ENCODE results near the gene GABRA4. TPM values are rescaled to one million over a fixed set of nuclear protein-coding genes. Genes with fewer than 3 reads are reported as not detected.

GABRA4 gene
- total and polyA plus RNA-seq, 2 donors (not counting 1 experiment from before 2014, with no cell fraction given), result not detected

DNA sequence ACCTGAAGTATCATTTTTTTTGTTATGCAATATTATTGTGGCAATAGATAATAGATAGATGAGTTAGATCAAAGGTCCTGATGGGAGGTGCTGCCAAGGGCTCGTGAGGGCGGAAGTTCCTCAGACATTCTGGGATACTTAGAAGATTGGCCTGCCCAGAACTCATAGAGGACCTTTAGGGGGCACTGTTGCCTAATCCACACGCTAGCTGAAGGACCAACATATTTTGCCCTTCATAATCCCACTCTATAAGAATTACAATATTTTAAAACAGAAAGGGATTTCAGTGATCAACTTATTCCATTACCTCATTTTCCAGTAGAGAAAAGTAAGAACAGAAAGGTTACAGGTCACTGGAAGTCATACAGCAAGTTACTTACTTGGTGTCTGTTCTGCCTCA, 61.4 kb downstream of the GABRA4 start:
- Histone ChIP-seq H3K9ac (ENCODE audit: insufficient read depth, low read length) (no peak overlapping the region), H3K27ac (ENCODE audit: insufficient read depth, low read length) (no peak overlapping the region), H4K20me1 (ENCODE audit: control insufficient read depth, extremely low read depth, insufficient read depth, low read length) (no peaks in the 10 kb centered on the region), H3K27me3 (ENCODE audit: control insufficient read depth, insufficient read depth, low read length) (no peaks in the 10 kb centered on the region), H3K4me1 (ENCODE audit: control insufficient read depth, extremely low read depth, insufficient read depth, low read length) (no peaks in the 10 kb centered on the region), H3K36me3 (ENCODE audit: control insufficient read depth, insufficient read depth, low read length) (no peaks in the 10 kb centered on the region), H2AFZ (ENCODE audit: low read length) (no peak overlapping the region), H3K9me3 (ENCODE audit: control insufficient read depth, insufficient read depth, low read depth, low read length) (no peaks in the 10 kb centered on the region), H3K4me2 (ENCODE audit: extremely low read depth, insufficient read depth, low read length) (no peak overlapping the region), H3K79me2 (ENCODE audit: control insufficient read depth, insufficient read depth, low read length) (no peaks in the 10 kb centered on the region), H3K4me3 (replicated peaks in 1 of 4; ENCODE audit: control extremely low read depth in 1 of 4, insufficient read depth in 1 of 4, low read depth in 3 of 4, low read length in 4 of 4) (no peak overlapping the region)
- peak; percentile 45 to 76 for DNase-seq (ENCODE audit: low read depth in 2 of 2)
- TF ChIP-seq EZH2 (IDR thresholded peaks at IDR 0.05; ENCODE audit: low read length, missing control alignments), result no peak
- TF ChIP-seq, protein P1, sequence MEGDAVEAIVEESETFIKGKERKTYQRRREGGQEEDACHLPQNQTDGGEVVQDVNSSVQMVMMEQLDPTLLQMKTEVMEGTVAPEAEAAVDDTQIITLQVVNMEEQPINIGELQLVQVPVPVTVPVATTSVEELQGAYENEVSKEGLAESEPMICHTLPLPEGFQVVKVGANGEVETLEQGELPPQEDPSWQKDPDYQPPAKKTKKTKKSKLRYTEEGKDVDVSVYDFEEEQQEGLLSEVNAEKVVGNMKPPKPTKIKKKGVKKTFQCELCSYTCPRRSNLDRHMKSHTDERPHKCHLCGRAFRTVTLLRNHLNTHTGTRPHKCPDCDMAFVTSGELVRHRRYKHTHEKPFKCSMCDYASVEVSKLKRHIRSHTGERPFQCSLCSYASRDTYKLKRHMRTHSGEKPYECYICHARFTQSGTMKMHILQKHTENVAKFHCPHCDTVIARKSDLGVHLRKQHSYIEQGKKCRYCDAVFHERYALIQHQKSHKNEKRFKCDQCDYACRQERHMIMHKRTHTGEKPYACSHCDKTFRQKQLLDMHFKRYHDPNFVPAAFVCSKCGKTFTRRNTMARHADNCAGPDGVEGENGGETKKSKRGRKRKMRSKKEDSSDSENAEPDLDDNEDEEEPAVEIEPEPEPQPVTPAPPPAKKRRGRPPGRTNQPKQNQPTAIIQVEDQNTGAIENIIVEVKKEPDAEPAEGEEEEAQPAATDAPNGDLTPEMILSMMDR (conservative IDR thresholded peaks at IDR 0.05 in 1 of 2, IDR thresholded peaks at IDR 0.05 in 1 of 2; ENCODE audit: low read depth in 1 of 2, low read length in 2 of 2), result peak; percentile 65 to 83

DNA sequence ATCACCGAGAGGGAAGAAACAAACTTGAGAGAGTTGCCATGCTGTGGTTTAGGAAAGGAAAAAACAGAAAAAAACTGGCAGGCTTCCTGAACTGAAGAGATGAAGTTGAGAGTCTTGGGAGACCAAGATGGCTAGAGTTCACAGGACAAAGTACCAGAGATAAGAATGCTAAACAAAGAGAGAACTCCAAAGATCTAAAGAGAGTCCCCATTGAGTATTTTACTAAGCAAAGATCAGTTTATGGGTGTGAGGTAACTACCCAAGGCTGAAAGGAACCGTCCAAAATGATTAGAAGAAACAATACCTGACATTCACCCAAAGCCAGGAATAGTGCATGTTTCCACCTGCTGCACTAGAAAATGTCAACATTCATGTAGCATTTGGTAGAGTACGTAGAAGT, 62.5 kb downstream of the GABRA4 start:
- no peaks in the 10 kb centered on the region for H3K36me3 ChIP-seq (ENCODE audit: control insufficient read depth, insufficient read depth, low read length)
- no peaks in the 10 kb centered on the region for H3K4me1 ChIP-seq (ENCODE audit: control insufficient read depth, extremely low read depth, insufficient read depth, low read length)
- no peak overlapping the region for H2AFZ ChIP-seq (ENCODE audit: low read length)
- H3K9ac ChIP-seq (ENCODE audit: insufficient read depth, low read length), result no peak overlapping the region
- H3K4me3 ChIP-seq (replicated peaks in 1 of 4; ENCODE audit: control extremely low read depth in 1 of 4, insufficient read depth in 1 of 4, low read depth in 3 of 4, low read length in 4 of 4), result no peak overlapping the region
- H3K4me2 ChIP-seq (ENCODE audit: extremely low read depth, insufficient read depth, low read length), result no peak overlapping the region
- no peaks in the 10 kb centered on the region for H3K79me2 ChIP-seq (ENCODE audit: control insufficient read depth, insufficient read depth, low read length)
- TF ChIP-seq EZH2 (IDR thresholded peaks at IDR 0.05; ENCODE audit: low read length, missing control alignments), result no peak
- TF ChIP-seq, protein P1 (conservative IDR thresholded peaks at IDR 0.05 in 1 of 2, IDR thresholded peaks at IDR 0.05 in 1 of 2; ENCODE audit: low read depth in 1 of 2, low read length in 2 of 2), result no peak
- no peaks in the 10 kb centered on the region for H3K9me3 ChIP-seq (ENCODE audit: control insufficient read depth, insufficient read depth, low read depth, low read length)
- H3K27ac ChIP-seq (ENCODE audit: insufficient read depth, low read length), result no peak overlapping the region
- no peaks in the 10 kb centered on the region for H3K27me3 ChIP-seq (ENCODE audit: control insufficient read depth, insufficient read depth, low read length)
- DNase-seq (ENCODE audit: low read depth in 2 of 2), result no peak
- H4K20me1 ChIP-seq (ENCODE audit: control insufficient read depth, extremely low read depth, insufficient read depth, low read length), result no peaks in the 10 kb centered on the region

DNA sequence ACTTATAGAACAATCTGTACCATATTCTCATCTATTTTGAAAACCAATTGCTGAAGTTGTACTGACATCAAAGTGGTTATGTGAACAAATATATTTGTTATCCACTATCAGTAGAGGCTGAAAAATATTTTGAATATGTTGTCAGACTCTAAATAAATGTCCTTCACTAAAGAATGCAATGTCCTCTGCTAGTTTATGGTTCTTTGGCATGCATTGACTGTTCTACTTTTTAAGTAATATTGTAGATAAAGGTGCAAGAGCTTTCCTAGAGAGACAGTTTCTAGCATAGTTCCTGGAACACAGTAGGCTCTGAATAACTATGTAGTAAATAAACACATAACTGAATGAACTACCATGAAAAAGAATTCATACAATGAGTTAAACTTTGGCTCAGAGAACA, 66.2 kb downstream of the GABRA4 start:
- Histone ChIP-seq H3K4me1 (ENCODE audit: control insufficient read depth, extremely low read depth, insufficient read depth, low read length) (no peaks in the 10 kb centered on the region), H3K79me2 (ENCODE audit: control insufficient read depth, insufficient read depth, low read length) (no peaks in the 10 kb centered on the region), H2AFZ (ENCODE audit: low read length) (no peak overlapping the region), H3K9ac (ENCODE audit: insufficient read depth, low read length) (no peak overlapping the region), H4K20me1 (ENCODE audit: control insufficient read depth, extremely low read depth, insufficient read depth, low read length) (no peaks in the 10 kb centered on the region), H3K36me3 (ENCODE audit: control insufficient read depth, insufficient read depth, low read length) (no peaks in the 10 kb centered on the region), H3K27ac (ENCODE audit: insufficient read depth, low read length) (no peak overlapping the region), H3K27me3 (ENCODE audit: control insufficient read depth, insufficient read depth, low read length) (no peaks in the 10 kb centered on the region), H3K4me3 (replicated peaks in 1 of 4; ENCODE audit: control extremely low read depth in 1 of 4, insufficient read depth in 1 of 4, low read depth in 3 of 4, low read length in 4 of 4) (no peak overlapping the region), H3K4me2 (ENCODE audit: extremely low read depth, insufficient read depth, low read length) (no peak overlapping the region), H3K9me3 (ENCODE audit: control insufficient read depth, insufficient read depth, low read depth, low read length) (no peaks in the 10 kb centered on the region)
- DNase-seq (ENCODE audit: low read depth in 2 of 2), result peak in 1 of 2 donors; percentile 39
- no peak for TF ChIP-seq EZH2 (IDR thresholded peaks at IDR 0.05; ENCODE audit: low read length, missing control alignments)
- TF ChIP-seq, protein P1 (conservative IDR thresholded peaks at IDR 0.05 in 1 of 2, IDR thresholded peaks at IDR 0.05 in 1 of 2; ENCODE audit: low read depth in 1 of 2, low read length in 2 of 2), result no peak

All from fibroblast of lung (primary cell).